Measurements from ENCODE around the gene PPFIBP1. TPM values are rescaled to one million over a fixed set of nuclear protein-coding genes. Genes with fewer than 3 reads are reported as not detected.

Gene PPFIBP1
- total and polyA plus RNA-seq, 9 of the 15 experiments (the other 6 are each of a cell fraction or from before 2014, with no cell fraction given) = 0.46 to 3.5 (median 1.8) TPM

GRCh38 chr12:27703720-27704452 is 179.9 kb downstream of the PPFIBP1 start (continued):
- peak; percentile 23; the same call in 1 of the 2 replicates for TF ChIP-seq ZBTB40 (IDR thresholded peaks at IDR 0.05)
- no peak for TF ChIP-seq ZBTB40 (CRISPR knock-in tag; IDR thresholded peaks at IDR 0.05)
- no peak for TF ChIP-seq BDP1 (IDR thresholded peaks at IDR 0.05; ENCODE audit: insufficient read depth, insufficient read length)
- no peak for TF ChIP-seq HES1 (IDR thresholded peaks at IDR 0.05; ENCODE audit: low read depth)
- no peak for TF ChIP-seq MCM5 (IDR thresholded peaks at IDR 0.05; ENCODE audit: low read depth)
- peak; percentile 65 for TF ChIP-seq CEBPB (tag; IDR thresholded peaks at IDR 0.05)
- TF ChIP-seq NUFIP1 (IDR thresholded peaks at IDR 0.05; ENCODE audit: partially characterized antibody) = no peak
- no peak for TF ChIP-seq ESRRA (IDR thresholded peaks at IDR 0.05; ENCODE audit: borderline replicate concordance, low read depth)
- no peak for TF ChIP-seq PHB2 (IDR thresholded peaks at IDR 0.05; ENCODE audit: low read depth)
- TF ChIP-seq ZNF24 (IDR thresholded peaks at IDR 0.05) = no peak
- no peak for TF ChIP-seq RFX5 (IDR thresholded peaks at IDR 0.05; ENCODE audit: low read depth, low read length)
- no peak for TF ChIP-seq ELK1 (CRISPR knock-in tag; IDR thresholded peaks at IDR 0.05)
- no peak for TF ChIP-seq NONO (IDR thresholded peaks at IDR 0.05; ENCODE audit: low read depth in 2 of 2, low read length in 1 of 2)
- no peak for TF ChIP-seq ZNF518B (CRISPR knock-in tag; IDR thresholded peaks at IDR 0.05)

Measured in K562 (cell line).